Kidney epithelial cell (primary cell): ENCODE results near the gene LMX1A. TPM values are rescaled to one million over a fixed set of nuclear protein-coding genes. Genes with fewer than 3 reads are reported as not detected.

ENCODE experiments used
- DNase-seq: peaks from one replicate; pipeline ENCODE4 v3.0.0-alpha.2; 2010; ENCODE audit warnings: low read depth
- H3K27me3 ChIP-seq: 2 replicates; pipeline ENCODE4 v1.6.0; 2011; ENCODE audit warnings: low read length; ENCODE audit not compliant: control insufficient read depth, insufficient read depth
- H3K36me3 ChIP-seq: 2 replicates; pipeline ENCODE4 v1.5.1; 2011; ENCODE audit warnings: low read length; ENCODE audit not compliant: control insufficient read depth, insufficient read depth
- H3K4me3 ChIP-seq: 2 replicates; pipeline ENCODE4 v1.5.1; 2011; ENCODE audit warnings: low read depth, mild to moderate bottlenecking, control low read depth, low read length
- total RNA-seq: library from RNA; depleted of rRNA; stranded (reverse); fragments of >200 nt; gene quantifications from 2 replicates; pipeline ENCODE4 v1.2.3, GENCODE V29; 2015
- TF ChIP-seq, protein P1 (sequence below): IDR thresholded peaks from 2 replicates; pipeline ENCODE4 v1.5.1; 2011; ENCODE audit warnings: mild to moderate bottlenecking, moderate library complexity, low read length, control low read depth, inconsistent platforms; ENCODE audit not compliant: insufficient read depth, poor library complexity, severe bottlenecking

The LMX1A gene
- total RNA-seq, 1 donor from 2014 or later, result not detected

DNA sequence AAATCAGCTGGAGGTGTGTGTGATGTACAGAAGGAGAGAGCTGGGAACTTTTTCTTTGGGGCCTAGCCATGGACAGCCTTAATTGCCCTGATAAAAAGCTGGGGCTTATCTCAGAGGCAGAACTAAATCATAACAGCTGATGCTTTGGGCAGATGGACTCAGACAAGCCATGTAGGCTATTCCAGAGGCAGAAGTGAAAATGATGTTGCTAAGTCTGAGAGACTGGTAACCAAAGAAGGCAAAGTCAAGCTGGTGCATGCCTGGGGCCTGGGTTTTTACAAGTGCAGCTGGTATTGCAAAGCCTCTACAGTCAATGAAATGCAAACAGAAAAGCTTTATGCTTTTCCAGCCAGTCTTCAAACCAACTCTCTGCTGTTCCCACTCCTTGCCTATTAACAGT lies 39.0 kb upstream of the LMX1A start:
- no peak overlapping the region for H3K4me3 ChIP-seq
- H3K27me3 ChIP-seq, result peaks cover 25% of the 10 kb centered on the region
- TF ChIP-seq, protein P1, sequence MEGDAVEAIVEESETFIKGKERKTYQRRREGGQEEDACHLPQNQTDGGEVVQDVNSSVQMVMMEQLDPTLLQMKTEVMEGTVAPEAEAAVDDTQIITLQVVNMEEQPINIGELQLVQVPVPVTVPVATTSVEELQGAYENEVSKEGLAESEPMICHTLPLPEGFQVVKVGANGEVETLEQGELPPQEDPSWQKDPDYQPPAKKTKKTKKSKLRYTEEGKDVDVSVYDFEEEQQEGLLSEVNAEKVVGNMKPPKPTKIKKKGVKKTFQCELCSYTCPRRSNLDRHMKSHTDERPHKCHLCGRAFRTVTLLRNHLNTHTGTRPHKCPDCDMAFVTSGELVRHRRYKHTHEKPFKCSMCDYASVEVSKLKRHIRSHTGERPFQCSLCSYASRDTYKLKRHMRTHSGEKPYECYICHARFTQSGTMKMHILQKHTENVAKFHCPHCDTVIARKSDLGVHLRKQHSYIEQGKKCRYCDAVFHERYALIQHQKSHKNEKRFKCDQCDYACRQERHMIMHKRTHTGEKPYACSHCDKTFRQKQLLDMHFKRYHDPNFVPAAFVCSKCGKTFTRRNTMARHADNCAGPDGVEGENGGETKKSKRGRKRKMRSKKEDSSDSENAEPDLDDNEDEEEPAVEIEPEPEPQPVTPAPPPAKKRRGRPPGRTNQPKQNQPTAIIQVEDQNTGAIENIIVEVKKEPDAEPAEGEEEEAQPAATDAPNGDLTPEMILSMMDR, result no peak
- DNase-seq, result no peak
- H3K36me3 ChIP-seq, result no peaks in the 10 kb centered on the region

DNA sequence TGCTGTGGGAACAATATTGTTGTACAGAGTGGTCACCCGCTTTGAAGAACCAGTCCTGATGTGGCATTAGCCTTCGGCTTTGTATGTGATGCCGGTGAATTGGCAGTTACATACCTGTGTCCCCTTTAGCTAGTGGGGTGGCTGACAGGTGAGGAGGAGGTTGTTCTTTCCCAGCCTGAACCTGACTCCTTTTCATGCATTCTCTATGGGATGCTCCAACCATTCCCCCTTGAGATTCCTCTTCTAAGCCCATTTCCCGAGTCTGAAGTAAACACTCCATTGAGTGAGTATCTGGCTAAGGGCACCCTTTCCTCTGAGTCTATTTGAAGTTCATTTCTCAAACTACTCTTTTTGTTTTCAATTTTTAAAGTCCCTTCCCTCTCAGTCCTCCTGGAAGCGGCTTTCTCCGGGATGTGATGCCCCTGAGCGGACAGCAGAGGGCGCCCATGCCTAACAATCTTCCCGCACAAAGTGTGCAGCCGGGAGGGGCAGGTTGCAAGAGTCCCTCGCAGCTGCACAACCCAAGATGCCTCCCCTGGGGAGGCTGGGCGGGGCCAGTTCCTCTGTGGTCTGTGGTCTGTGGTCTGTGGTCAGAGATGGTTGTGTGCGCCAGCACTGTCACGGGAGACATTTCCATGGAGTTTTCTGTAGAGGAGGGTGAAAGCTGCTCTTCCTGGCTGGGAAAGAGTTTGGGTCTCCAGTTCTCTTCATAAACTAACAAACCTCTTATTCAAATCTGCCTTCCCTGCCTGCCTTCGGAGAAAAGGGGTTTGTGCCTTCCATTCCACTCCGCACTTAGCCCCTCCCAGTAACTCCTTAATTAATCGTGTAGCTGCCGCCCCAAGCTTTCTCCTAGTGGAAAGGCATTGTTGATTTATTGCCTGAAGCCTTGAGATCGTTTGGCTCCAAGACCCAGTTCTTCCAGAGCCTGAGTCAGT lies 36.4 kb upstream of the LMX1A start:
- DNase-seq, result peak; percentile 71
- H3K27me3 ChIP-seq, result peaks cover 21% of the 10 kb centered on the region
- no peaks in the 10 kb centered on the region for H3K36me3 ChIP-seq
- no peak overlapping the region for H3K4me3 ChIP-seq
- TF ChIP-seq, protein P1, result peak; percentile 96

DNA sequence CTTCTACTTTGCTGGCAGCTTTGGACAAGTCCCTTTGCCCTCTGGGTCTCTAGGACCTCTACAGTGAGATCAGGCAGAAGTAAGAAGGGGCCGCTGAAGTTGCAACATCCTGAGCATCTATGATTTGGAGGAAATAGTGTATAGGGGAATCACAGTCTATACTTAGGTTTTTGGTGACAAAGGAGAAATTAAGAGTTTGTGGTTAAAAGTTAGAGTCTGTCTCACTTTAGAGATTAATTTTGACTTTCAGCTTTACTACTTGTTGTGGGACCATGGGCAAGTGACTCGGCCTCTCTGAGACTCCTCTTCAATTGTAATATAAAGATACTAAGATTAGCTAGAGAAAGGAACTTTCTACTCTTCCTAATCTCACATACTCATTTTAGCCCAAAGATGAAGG lies 33.1 kb upstream of the LMX1A start:
- Histone ChIP-seq H3K36me3 (no peaks in the 10 kb centered on the region), H3K4me3 (no peak overlapping the region), H3K27me3 (peaks cover 17% of the 10 kb centered on the region)
- no peak for DNase-seq
- TF ChIP-seq, protein P1, result no peak

DNA sequence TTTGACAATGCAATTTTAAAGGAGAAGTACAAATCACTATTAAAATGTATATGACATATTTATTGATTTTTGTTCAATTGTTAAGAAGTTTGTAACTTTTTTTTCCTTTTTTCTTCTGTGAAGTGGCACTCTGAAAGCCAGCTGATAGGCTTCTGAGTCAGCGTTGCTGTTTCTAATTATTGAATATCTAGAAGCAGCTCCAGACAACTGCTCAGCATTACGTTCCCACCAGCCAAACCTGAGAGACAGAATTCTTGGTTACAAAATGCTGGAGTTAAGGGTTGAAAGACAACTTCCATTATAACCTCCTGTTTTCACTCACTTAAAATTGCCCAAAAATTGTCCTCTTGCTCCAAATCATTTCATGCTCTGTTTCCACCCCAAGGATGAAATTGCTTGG lies 31.4 kb upstream of the LMX1A start:
- H3K27me3 ChIP-seq, result peaks cover 17% of the 10 kb centered on the region
- no peak overlapping the region for H3K4me3 ChIP-seq
- no peak for DNase-seq
- TF ChIP-seq, protein P1, result no peak
- H3K36me3 ChIP-seq, result no peaks in the 10 kb centered on the region

DNA sequence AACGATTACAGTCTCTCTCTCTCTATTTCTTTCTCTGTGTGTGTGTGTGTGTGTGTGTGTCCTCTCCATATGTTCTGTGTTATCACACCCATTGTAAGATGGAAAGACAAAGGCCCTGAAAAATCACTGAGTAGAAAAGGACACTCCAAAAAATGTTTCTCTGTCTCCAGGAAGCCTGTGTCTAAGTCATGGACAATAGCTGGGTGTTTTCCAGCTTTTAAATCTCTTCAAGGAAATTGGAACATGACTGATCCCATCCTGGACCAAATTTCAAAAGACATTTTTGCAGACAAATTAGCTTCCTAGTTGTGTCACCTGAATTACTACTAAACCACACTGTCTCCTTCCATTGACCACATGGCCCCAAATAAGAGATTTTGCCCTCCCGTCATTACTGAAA lies 31.0 kb upstream of the LMX1A start:
- Histone ChIP-seq H3K4me3 (no peak overlapping the region), H3K27me3 (peaks cover 18% of the 10 kb centered on the region)
- TF ChIP-seq, protein P1, result no peak

More for the DNA sequence above, 31.0 kb upstream of the LMX1A start:
- H3K36me3 ChIP-seq, result no peaks in the 10 kb centered on the region
- no peak for DNase-seq
